SK-N-SH (cell line): ENCODE measurements around the gene MYH11. TPM values are rescaled to one million over a fixed set of nuclear protein-coding genes. Genes with fewer than 3 reads are reported as not detected.

Experiments
- CTCF ChIA-PET: fragments of 300-600, 350-600 bp; formaldehyde crosslinking; extraction: SDS; loops from one replicate; lab custom pipeline; 2021; lab: Yijun Ruan, JAX
- POLR2A ChIA-PET: fragments of 350-600 bp; sonication (Branson Sonifier 250); formaldehyde crosslinking; extraction: SDS; loops from one replicate; lab custom pipeline; 2020; ENCODE audit warnings: antibody characterized with exemption, inconsistent platforms; lab: Yijun Ruan, JAX
- DNase-seq: peaks from one replicate; pipeline ENCODE4 v3.0.0; 2012
- H2AFZ ChIP-seq: fragments of 200-600 bp; sonication (generic); 2 replicates; pipeline ENCODE4 v1.8.1; 2016; ENCODE audit warnings: antibody characterized with exemption, mild to moderate bottlenecking, low read depth
- H3F3A ChIP-seq: fragments of 200-600 bp; sonication (generic); replicated peaks from 2 replicates; pipeline ENCODE3; 2016; ENCODE audit warnings: antibody characterized with exemption, mild to moderate bottlenecking; ENCODE audit not compliant: insufficient read depth
- H3K27ac ChIP-seq, 2 experiments: fragments of 200-500 bp in 1 of 2; fragments of 200-600 bp in 1 of 2; sonication (Bioruptor generic) in 1 of 2; sonication (generic), shearing (Covaris generic) in 1 of 2; 2 replicates each; pipeline versions ENCODE4 v1.5.1 to v1.6.1; 2014 to 2016; ENCODE audit warnings: low read depth in 2 of 2, inconsistent platforms in 1 of 2, low read length in 1 of 2, mild to moderate bottlenecking in 1 of 2, mixed read lengths in 1 of 2
- H3K27me3 ChIP-seq: fragments of 200-600 bp; sonication (generic), shearing (Covaris generic); 2 replicates; pipeline ENCODE4 v1.6.1; 2016; ENCODE audit warnings: mixed run types; ENCODE audit not compliant: insufficient read depth
- H3K36me3 ChIP-seq, 2 experiments: fragments of 200-500 bp in 1 of 2; fragments of 200-600 bp in 1 of 2; sonication (Bioruptor generic) in 1 of 2; sonication (generic) in 1 of 2; replicated peaks in 1 of 2; 2 replicates each; pipeline versions ENCODE3 to v1.5.1; 2014 to 2016; ENCODE audit warnings: low read length in 1 of 2, mild to moderate bottlenecking in 1 of 2; ENCODE audit not compliant: insufficient read depth in 2 of 2, control insufficient read depth in 1 of 2
- H3K4me1 ChIP-seq, 2 experiments: fragments of 200-500 bp in 1 of 2; fragments of 200-600 bp in 1 of 2; sonication (Bioruptor generic) in 1 of 2; sonication (generic), shearing (Covaris generic) in 1 of 2; 2 replicates each; pipeline versions ENCODE4 v1.5.1 to v1.6.1; 2014 to 2016; ENCODE audit warnings: low read depth in 1 of 2, low read length in 1 of 2, mixed run types in 1 of 2; ENCODE audit not compliant: insufficient read depth in 2 of 2, control insufficient read depth in 1 of 2
- H3K4me2 ChIP-seq: fragments of 200-600 bp; sonication (generic), shearing (Covaris generic); 2 replicates; pipeline ENCODE4 v1.6.1; 2017; ENCODE audit warnings: mixed run types
- H3K4me3 ChIP-seq, 2 experiments: fragments of 200-500 bp in 1 of 2; fragments of 200-600 bp in 1 of 2; sonication (Bioruptor generic) in 1 of 2; sonication (generic), shearing (Covaris generic) in 1 of 2; 2 replicates each; pipeline versions ENCODE4 v1.5.1 to v1.8.1; 2014 to 2016; ENCODE audit warnings: low read depth in 2 of 2, inconsistent platforms in 1 of 2, low read length in 1 of 2, mild to moderate bottlenecking in 1 of 2, mixed read lengths in 1 of 2, moderate library complexity in 1 of 2
- H3K79me2 ChIP-seq: fragments of 200-600 bp; sonication (generic); 2 replicates; pipeline ENCODE4 v1.8.1; 2017; ENCODE audit warnings: mild to moderate bottlenecking; ENCODE audit not compliant: insufficient read depth
- H3K9ac ChIP-seq: fragments of 200-600 bp; sonication (generic); 2 replicates; pipeline ENCODE4 v1.6.1; 2017; ENCODE audit warnings: mixed run types
- H3K9me2 ChIP-seq: fragments of 200-600 bp; sonication (generic); 2 replicates; pipeline ENCODE4 v1.6.1; 2017; ENCODE audit warnings: mixed run types
- H3K9me3 ChIP-seq: fragments of 200-600 bp; sonication (generic); 2 replicates; pipeline ENCODE4 v1.6.1; 2017; ENCODE audit warnings: mixed run types, mild to moderate bottlenecking, moderate library complexity
- H4K20me1 ChIP-seq: fragments of 200-600 bp; sonication (generic); 2 replicates; pipeline ENCODE4 v1.6.1; 2017; ENCODE audit warnings: mild to moderate bottlenecking, mixed run types; ENCODE audit not compliant: insufficient read depth
- CHD2 ChIP-seq: fragments of 150-350 bp; IDR thresholded peaks from 2 replicates; pipeline ENCODE4 v1.6.1; 2018; ENCODE audit warnings: low read length; ENCODE audit not compliant: partially characterized antibody
- FOSL2 ChIP-seq: IDR thresholded peaks from 2 replicates; pipeline ENCODE4 v1.4.0; 2012; ENCODE audit warnings: low read depth, mild to moderate bottlenecking, moderate library complexity, borderline replicate concordance
- FOXJ3 ChIP-seq: sonication (generic); formaldehyde crosslinking; IDR thresholded peaks from 2 replicates; pipeline ENCODE4 v1.5.1; 2020; ENCODE audit warnings: mild to moderate bottlenecking, missing genetic modification reagents
- MAX ChIP-seq: IDR thresholded peaks from 2 replicates; pipeline ENCODE4 v1.4.0; 2012; ENCODE audit warnings: low read depth
- MEF2A ChIP-seq: IDR thresholded peaks from 2 replicates; pipeline ENCODE4 v1.4.0; 2012; ENCODE audit warnings: low read depth, borderline replicate concordance
- NRF1 ChIP-seq: IDR thresholded peaks from 2 replicates; pipeline ENCODE4 v1.6.1; 2012; ENCODE audit warnings: low read depth, mild to moderate bottlenecking, low read length
- RXRA ChIP-seq: IDR thresholded peaks from 2 replicates; pipeline ENCODE4 v1.4.0; 2012; ENCODE audit warnings: low read depth, mild to moderate bottlenecking, borderline replicate concordance
- ZBTB33 ChIP-seq: IDR thresholded peaks from 2 replicates; pipeline ENCODE4 v1.4.0; 2012; ENCODE audit warnings: low read depth, borderline replicate concordance
- WGBS: methylation state at CpG from one replicate; pipeline ENCODE4 v1.1.6; 2017; ENCODE audit warnings: low lambda C conversion rate; 5-methylcytosine and 5-hydroxymethylcytosine counted together
- polyA plus RNA-seq, 3 experiments: library from polyadenylated mRNA; depleted of rRNA; stranded (reverse); fragments of >200 nt; gene quantifications; 2 replicates each; pipeline ENCODE4 v1.2.3, GENCODE V29; 2012
- TF ChIP-seq, protein P1 (sequence below): fragments of 150-350 bp; IDR thresholded peaks from 2 replicates; pipeline ENCODE4 v1.6.1; 2017; ENCODE audit warnings: antibody characterized with exemption, low read length, low read depth, borderline replicate concordance

Gene MYH11
- polyA plus RNA-seq, 1 of the 3 experiments (the other 2 are of a cell fraction) = 0.02 TPM

DNA sequence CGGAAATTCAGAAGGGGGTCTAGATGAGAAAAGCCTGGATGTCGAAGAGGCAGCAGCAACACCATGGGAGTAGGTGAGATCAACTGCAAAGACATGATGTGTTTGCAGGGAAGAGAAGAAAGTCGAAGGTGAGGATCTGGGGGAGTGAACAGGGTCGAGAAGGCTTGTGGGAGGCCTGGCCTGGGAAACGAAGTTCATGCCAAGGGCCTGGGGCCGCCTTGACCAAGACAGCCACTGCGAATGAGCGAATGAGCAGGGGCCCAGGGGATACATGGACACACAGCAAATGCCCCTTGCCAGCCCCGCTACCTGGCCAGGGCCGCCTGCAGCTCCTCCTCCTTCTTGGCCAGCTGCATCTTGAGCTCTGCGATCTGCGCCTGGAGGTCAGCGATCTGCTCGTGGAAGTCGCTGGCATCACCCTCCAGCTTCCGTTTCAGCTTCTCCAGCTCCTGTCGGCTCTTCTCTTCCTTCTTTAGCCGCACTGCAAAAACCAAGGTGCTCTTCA is 119.6 kb downstream of the MYH11 start:
- TF ChIP-seq, protein P1, sequence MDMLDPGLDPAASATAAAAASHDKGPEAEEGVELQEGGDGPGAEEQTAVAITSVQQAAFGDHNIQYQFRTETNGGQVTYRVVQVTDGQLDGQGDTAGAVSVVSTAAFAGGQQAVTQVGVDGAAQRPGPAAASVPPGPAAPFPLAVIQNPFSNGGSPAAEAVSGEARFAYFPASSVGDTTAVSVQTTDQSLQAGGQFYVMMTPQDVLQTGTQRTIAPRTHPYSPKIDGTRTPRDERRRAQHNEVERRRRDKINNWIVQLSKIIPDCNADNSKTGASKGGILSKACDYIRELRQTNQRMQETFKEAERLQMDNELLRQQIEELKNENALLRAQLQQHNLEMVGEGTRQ = no peak
- no peak for TF ChIP-seq FOSL2
- no peak for TF ChIP-seq CHD2
- TF ChIP-seq MEF2A = no peak
- TF ChIP-seq FOXJ3 (CRISPR knock-in tag) = no peak
- TF ChIP-seq ZBTB33 = no peak
- TF ChIP-seq NRF1 = no peak
- no peak for TF ChIP-seq RXRA
- Histone ChIP-seq H3K27ac (no peak overlapping the region), H3K9me2 (no peaks in the 10 kb centered on the region), H3K79me2 (no peaks in the 10 kb centered on the region), H3K36me3 (no peaks in the 10 kb centered on the region), H3K9ac (no peak overlapping the region), H3K4me3 (no peak overlapping the region), H3K27me3 (no peaks in the 10 kb centered on the region), H3K4me2 (no peak overlapping the region), H3F3A (no peaks in the 10 kb centered on the region), H3K9me3 (no peaks in the 10 kb centered on the region), H4K20me1 (no peaks in the 10 kb centered on the region), H3K4me1 (no peaks in the 10 kb centered on the region), H2AFZ (no peak overlapping the region)
- CTCF ChIA-PET = interaction anchor here (1.8 kb wide), 1 partner anchor 12 kb away, joined by 4 read pairs; no protein-coding TSS in a partner anchor
- DNase-seq = no peak
- WGBS = 80% methylated on average over 17 of the region's 18 CpGs
- POLR2A ChIA-PET = no interaction called here

DNA sequence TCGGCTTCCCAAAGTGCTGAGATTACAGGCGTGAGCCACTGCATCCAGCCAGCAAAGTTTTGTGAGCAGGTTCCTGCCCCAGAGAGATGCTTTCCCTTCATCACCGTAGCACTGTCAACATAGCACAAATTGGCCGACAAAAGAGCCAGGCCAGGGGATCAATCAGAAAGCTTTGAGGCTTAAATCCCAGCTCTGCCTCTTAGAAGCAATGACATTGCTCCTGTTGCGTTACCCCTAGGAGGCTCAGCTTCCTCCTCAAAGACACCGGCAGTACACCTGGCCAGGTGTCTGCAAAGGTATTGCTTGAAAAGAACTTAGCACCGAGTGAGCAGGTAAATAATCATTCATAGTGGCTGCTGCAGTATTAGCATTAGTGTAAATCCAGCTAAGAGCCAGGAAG is 120.3 kb downstream of the MYH11 start:
- ChIA-PET CTCF (no interaction called here), POLR2A (no interaction called here)
- DNase-seq = no peak
- no peaks in the 10 kb centered on the region for H4K20me1 ChIP-seq
- WGBS = 75% methylated on average over 7 of the region's 7 CpGs
- no peak overlapping the region for H3K27ac ChIP-seq
- no peak overlapping the region for H3K9ac ChIP-seq
- H3K27me3 ChIP-seq = no peaks in the 10 kb centered on the region
- H3K9me3 ChIP-seq = no peaks in the 10 kb centered on the region
- no peaks in the 10 kb centered on the region for H3K79me2 ChIP-seq
- H3K4me2 ChIP-seq = no peak overlapping the region
- H3K4me1 ChIP-seq = no peaks in the 10 kb centered on the region
- no peak overlapping the region for H3K4me3 ChIP-seq
- no peaks in the 10 kb centered on the region for H3K36me3 ChIP-seq
- no peaks in the 10 kb centered on the region for H3K9me2 ChIP-seq
- TF ChIP-seq MAX = no peak
- no peaks in the 10 kb centered on the region for H3F3A ChIP-seq
- no peak overlapping the region for H2AFZ ChIP-seq
